Activated T-cell treated with anti-CD3 and anti-CD28 coated beads, Interleukin-2, amount 50 U/mL, for 24 hours (primary cell): ENCODE data around the gene PDE1A.

Experiments
- DNase-seq: peaks from one replicate; pipeline ENCODE4 v3.0.0-alpha.2; 2020
- H3K27ac Mint-ChIP-seq: 2 replicates; pipeline ENCODE4 v1.8.0; 2020; ENCODE audit warnings: mild to moderate bottlenecking, mixed read lengths
- H3K27me3 Mint-ChIP-seq: 2 replicates; pipeline ENCODE4 v1.8.0; 2020; ENCODE audit warnings: mixed read lengths
- H3K36me3 Mint-ChIP-seq: 2 replicates; pipeline ENCODE4 v1.8.0; 2020; ENCODE audit warnings: low read depth, mixed read lengths
- H3K4me1 Mint-ChIP-seq: 2 replicates; pipeline ENCODE4 v1.8.0; 2020; ENCODE audit warnings: low read depth, mixed read lengths
- H3K4me3 Mint-ChIP-seq: 2 replicates; pipeline ENCODE4 v1.8.0; 2020; ENCODE audit warnings: mild to moderate bottlenecking, moderate library complexity, mixed read lengths
- H3K9me3 Mint-ChIP-seq: 2 replicates; pipeline ENCODE4 v1.8.0; 2020; ENCODE audit warnings: mixed read lengths

The PDE1A gene

DNA sequence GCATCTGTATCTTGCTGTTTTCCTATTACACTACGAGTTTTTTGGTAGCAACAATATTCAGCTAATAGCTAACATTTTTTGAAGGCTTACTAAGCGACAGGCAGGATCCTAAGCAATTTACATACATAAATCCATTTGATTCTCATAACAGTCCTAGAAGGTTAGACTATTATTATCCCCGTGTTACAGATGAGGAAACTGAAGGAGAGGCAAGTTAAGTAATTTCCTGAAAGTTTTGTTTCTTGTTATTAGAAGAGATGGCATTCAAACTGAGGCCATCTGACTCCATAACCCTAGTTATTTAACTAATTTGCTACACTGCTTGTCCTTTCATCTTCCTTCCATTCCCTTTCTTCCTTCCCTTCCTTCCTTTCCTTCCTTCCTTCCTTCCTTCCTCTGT lies 68.2 kb downstream of the PDE1A start:
- Mint-ChIP-seq H3K27me3 (no peaks in the 10 kb centered on the region), H3K9me3 (peaks cover 3% of the 10 kb centered on the region), H3K4me1 (no peaks in the 10 kb centered on the region), H3K4me3 (no peak overlapping the region), H3K36me3 (no peaks in the 10 kb centered on the region), H3K27ac (no peak overlapping the region)
- DNase-seq = no peak

DNA sequence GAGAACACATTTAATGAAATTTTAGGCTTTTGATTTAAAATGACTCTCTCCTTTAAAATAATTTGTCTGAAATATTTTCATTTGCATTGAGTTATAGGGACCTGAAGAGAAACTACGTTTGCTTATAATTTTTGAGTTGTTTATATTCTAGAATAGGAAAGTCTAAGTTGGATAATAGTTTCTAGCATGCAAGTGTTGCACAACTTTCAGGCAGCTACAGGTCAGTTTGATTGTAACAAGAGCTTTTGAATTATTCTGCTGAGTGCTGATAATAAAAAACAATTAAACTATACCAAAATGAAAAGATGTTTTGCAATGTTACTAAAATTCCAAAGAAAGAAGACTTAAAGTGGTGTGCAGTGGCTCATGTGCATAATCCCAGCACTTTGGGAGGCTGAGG lies 71.0 kb downstream of the PDE1A start:
- H3K27me3 Mint-ChIP-seq = no peaks in the 10 kb centered on the region
- H3K9me3 Mint-ChIP-seq = no peaks in the 10 kb centered on the region
- no peaks in the 10 kb centered on the region for H3K4me1 Mint-ChIP-seq
- no peak for DNase-seq
- no peaks in the 10 kb centered on the region for H3K36me3 Mint-ChIP-seq
- no peak overlapping the region for H3K4me3 Mint-ChIP-seq
- H3K27ac Mint-ChIP-seq = no peak overlapping the region

DNA sequence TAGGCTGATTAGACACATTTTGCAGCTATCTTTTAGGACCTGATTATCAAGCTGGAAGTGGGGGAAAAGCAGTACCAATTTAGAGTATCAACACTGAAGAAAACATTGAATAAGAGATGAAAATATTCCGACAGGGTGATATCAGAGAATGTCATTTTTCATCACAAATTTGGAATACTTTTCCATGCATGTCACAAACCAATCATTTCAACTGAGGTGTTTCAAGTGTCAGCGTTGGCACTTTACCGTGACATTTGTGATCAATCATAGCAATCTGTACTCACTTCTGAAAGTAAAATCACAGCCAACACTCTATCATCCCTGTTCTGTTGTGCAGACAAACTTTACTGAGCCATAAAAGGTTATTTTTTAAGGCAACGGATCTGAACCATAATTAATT lies 75.4 kb downstream of the PDE1A start:
- no peaks in the 10 kb centered on the region for H3K9me3 Mint-ChIP-seq
- no peak overlapping the region for H3K27ac Mint-ChIP-seq
- DNase-seq = no peak
- no peaks in the 10 kb centered on the region for H3K36me3 Mint-ChIP-seq
- no peaks in the 10 kb centered on the region for H3K27me3 Mint-ChIP-seq
- H3K4me3 Mint-ChIP-seq = no peak overlapping the region
- H3K4me1 Mint-ChIP-seq = no peaks in the 10 kb centered on the region

DNA sequence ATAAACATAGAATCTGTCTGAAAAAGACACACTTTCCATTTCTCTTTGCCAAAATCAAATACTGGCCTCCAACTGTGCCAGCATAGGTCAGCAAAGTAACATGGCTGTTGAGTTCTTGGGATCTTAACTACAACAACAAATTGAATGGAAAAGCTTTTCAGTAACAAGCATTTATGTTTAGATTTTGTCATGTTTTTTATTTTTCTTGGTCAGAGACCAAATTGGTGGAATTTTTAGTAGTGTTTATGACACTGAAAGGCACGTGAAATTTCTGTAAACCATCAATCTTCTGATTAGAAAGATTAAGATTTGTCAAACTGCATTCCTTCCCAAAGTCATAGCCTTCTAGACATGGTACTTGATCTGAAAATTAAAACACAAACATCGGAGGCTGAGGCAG lies 77.6 kb downstream of the PDE1A start:
- no peak for DNase-seq
- H3K27me3 Mint-ChIP-seq = no peaks in the 10 kb centered on the region
- H3K36me3 Mint-ChIP-seq = no peaks in the 10 kb centered on the region
- no peak overlapping the region for H3K27ac Mint-ChIP-seq
- no peaks in the 10 kb centered on the region for H3K9me3 Mint-ChIP-seq
- H3K4me3 Mint-ChIP-seq = no peak overlapping the region
- no peaks in the 10 kb centered on the region for H3K4me1 Mint-ChIP-seq

DNA sequence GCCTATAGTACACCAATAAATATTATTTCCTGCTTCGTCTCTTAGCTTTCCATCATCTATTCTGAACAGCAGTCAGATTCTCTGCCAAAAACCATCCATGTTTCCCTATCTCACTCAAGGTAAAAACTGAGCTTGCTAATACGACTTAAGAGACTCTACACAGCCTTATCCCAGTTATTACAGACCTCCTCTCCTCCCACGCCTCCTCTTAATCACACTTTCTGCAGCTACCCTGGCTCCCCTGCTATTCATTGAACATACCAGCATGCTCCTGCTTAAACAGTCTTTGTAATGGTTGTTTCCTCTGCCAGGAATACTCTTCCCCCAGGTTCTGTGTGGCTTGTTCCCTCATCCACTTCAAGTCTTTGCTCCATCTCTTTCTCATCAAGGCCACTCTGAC lies 81.5 kb downstream of the PDE1A start:
- no peaks in the 10 kb centered on the region for H3K36me3 Mint-ChIP-seq
- no peaks in the 10 kb centered on the region for H3K4me1 Mint-ChIP-seq
- DNase-seq = no peak
- H3K9me3 Mint-ChIP-seq = no peaks in the 10 kb centered on the region
- no peaks in the 10 kb centered on the region for H3K27me3 Mint-ChIP-seq
- H3K4me3 Mint-ChIP-seq = no peak overlapping the region
- no peak overlapping the region for H3K27ac Mint-ChIP-seq

DNA sequence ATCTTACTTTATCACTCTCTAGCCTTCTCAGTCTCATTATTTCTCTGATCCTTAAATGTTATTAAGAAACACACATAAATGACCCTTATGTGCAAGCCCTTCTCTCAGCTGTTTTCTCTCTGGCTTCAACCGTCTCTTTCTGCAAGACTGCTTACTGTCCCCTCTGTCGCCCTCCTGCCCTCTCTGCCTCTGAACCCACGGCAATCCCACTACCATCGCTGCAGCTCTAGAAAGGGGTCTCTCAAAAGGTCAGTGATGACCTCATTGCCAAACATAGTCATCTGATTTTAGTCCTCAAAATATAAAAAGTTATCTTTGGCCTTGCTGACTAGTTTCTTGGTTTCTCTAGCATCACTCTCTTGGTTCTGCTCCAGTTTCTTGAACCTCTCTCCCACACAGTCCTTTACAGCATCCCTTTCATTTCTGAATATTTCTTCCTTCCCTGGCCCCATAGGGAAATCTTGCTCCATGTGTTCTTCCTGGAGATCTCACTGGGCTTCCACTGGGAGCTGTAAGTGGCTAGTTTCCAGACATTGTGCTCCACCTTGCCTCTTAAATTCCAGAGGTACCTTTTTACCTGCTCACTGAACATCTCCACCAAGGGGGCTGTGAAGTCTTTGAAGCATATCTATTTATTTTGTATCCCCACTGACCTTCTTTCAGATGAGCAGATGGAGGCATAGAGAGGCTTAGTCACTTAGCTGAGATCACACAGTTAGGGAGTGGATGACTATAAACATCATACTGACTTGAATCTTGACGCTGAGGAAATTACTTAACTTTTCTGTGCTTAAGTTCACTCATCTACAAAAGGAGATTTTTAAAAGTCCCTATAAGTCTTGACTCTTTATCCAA lies 96.2 kb downstream of the PDE1A start:
- Mint-ChIP-seq H3K4me1 (no peaks in the 10 kb centered on the region), H3K27me3 (no peaks in the 10 kb centered on the region), H3K9me3 (no peaks in the 10 kb centered on the region), H3K27ac (no peak overlapping the region), H3K36me3 (no peaks in the 10 kb centered on the region), H3K4me3 (no peak overlapping the region)
- DNase-seq = no peak

DNA sequence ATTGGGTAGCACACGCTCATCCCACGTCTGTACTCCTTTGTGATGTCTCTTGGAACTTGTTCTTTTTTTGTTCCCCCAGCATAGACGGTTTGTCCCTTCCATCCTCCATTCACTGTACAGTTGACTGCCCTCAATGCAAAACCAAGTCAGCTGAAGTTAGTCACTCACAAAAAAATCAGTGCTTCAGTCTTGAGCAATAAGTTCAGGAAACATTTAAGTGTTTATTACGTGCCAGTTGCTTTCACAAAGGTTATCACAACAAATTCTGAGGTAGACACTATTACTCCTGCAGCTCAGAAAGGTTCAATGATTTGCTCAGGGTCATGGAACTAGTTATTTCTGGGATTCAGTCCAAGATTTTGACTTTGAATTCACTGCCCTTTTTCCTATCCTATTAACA lies 102.2 kb downstream of the PDE1A start:
- Mint-ChIP-seq H3K27me3 (no peaks in the 10 kb centered on the region), H3K4me1 (no peaks in the 10 kb centered on the region), H3K4me3 (no peak overlapping the region), H3K27ac (no peak overlapping the region), H3K9me3 (no peaks in the 10 kb centered on the region), H3K36me3 (no peaks in the 10 kb centered on the region)
- no peak for DNase-seq

DNA sequence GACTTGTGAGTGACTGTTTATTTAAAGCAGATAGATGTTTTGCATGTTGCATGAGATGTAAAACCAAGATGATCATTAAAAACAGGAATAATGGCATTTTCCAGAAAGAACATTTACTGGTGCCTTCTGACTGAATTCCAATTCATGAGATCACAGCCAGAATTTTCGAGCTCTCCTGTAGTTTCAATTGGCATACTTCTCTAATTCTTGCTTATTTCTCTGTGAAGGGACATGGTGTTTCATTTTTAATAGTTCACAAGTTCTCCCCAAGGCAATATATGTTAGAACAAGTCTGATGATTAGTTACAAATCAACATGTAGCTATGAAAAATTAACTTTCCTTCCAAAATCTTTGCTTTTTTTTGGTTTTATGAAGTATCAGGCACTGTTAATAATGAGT lies 105.7 kb downstream of the PDE1A start:
- Mint-ChIP-seq H3K36me3 (no peaks in the 10 kb centered on the region), H3K4me1 (no peaks in the 10 kb centered on the region), H3K9me3 (no peaks in the 10 kb centered on the region), H3K27me3 (no peaks in the 10 kb centered on the region), H3K27ac (no peak overlapping the region), H3K4me3 (no peak overlapping the region)
- no peak for DNase-seq

DNA sequence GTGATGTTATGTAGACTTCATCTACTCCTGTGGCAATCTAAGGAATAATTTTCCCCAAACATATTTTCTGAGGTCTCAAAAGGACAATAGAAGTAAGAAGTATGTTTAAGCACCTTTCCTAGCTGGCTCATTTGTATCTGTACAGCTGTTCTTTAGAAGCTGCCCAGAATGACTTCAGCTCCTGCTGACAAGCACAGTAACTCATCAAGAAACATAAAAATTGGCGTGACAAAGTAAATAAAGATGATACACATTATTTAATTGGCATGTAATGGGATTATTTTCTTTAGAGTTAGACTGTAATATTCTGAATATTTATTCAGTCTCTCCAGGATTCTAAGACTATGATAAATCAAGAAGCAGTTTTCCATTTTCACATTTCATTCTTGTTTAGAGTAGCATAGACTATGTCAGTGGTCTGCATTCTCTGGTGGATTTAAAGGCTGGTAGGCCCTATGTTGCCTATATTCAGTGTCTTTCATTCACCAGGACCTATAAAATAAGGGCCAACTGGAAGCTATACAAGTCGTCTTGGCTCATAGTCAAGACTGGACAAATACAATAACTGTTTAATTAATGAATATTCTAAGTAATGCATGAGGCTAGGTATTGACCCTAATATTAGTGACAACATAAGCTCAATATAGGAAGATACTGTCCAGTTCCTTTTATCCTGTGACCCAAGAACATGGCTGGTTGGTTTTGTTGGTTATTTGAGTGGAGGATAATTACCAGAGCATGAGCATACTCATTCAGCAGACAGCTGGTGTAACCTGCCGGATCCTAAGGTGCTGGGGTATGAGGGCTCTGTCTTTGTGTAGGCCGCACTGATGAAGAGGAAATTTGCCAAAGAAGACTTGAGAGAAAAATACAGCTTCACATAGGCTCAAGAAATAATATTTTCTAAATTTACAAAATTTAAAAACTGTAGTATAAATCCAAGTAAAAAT lies 107.0 kb downstream of the PDE1A start:
- Mint-ChIP-seq H3K4me3 (no peak overlapping the region), H3K27me3 (no peaks in the 10 kb centered on the region), H3K9me3 (no peaks in the 10 kb centered on the region), H3K36me3 (no peaks in the 10 kb centered on the region), H3K4me1 (no peaks in the 10 kb centered on the region), H3K27ac (no peak overlapping the region)
- no peak for DNase-seq

DNA sequence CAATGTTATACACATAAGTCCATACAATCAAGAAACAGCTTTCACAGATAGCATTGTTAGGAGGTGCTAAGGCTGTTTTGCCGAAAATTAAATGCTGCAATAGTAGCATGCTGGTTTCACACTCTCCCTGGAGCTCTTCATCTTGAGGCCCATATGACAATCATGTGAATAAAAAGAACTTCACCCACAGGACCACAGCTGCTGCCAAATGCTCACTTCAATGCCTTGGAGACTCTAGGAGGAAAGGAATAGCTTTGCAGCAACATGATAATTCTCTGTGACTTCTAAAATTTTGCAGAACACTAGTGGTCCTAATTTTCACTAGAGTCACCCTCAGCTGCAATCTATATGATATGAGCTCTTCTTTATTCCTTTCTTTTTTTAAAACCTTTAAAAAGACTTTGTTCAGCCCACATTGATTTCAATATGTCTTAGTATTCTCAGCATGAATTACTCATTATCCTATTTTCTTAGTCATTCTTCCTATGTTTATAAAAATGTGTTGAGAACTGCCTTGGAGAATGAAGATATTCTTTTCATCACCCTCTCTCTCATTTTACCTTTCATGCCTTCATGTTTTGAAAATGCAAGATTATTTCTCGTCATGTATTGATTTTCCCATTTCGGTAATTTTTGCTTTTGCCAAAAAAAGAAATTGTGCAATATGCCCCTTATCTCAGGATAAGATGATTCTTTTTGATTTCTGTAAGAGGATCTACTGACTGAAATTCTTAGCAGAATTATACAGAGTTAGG lies 108.2 kb downstream of the PDE1A start:
- Mint-ChIP-seq H3K36me3 (no peaks in the 10 kb centered on the region), H3K9me3 (no peaks in the 10 kb centered on the region), H3K27me3 (no peaks in the 10 kb centered on the region), H3K4me1 (no peaks in the 10 kb centered on the region), H3K27ac (no peak overlapping the region), H3K4me3 (no peak overlapping the region)
- DNase-seq = no peak

DNA sequence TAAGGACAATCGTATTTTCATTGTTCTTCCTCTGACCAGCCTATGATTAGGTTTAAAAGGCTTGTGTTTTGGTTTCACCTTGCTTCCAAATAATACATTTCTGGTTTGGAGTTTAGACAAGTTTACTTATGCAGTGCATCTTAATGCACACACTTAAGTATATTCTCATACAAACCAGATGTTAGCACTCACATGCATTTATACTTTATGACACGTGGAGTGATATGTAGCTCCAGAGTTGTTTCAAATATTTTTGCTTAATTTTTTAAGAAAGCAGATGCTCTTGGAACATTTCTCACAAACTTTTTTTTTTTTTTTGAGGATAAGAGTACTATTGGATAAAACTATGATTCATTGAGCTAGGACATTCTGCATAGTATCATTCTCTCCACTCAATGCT lies 109.9 kb downstream of the PDE1A start:
- H3K27me3 Mint-ChIP-seq = no peaks in the 10 kb centered on the region
- no peaks in the 10 kb centered on the region for H3K36me3 Mint-ChIP-seq
- H3K27ac Mint-ChIP-seq = no peak overlapping the region
- DNase-seq = no peak
- no peaks in the 10 kb centered on the region for H3K9me3 Mint-ChIP-seq
- H3K4me3 Mint-ChIP-seq = no peak overlapping the region
- no peaks in the 10 kb centered on the region for H3K4me1 Mint-ChIP-seq

DNA sequence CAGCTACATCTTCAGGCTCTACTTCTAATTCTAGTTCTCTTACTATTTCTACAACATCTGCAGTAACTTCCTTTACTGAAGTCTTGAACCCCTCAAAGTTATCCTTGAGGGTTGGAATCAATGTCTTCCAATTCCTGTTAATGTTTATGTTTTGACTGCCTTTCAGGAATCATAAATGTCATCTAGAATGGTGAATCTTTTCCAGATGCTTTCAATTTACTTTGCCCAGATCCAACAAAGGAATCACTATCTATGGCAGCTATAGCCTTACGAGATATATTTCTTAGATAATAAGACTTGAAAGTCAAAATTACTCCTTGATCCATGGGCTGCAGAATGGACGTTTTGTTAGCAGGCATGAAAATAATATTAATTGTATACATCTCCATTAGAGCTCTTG lies 123.9 kb downstream of the PDE1A start:
- Mint-ChIP-seq H3K4me3 (no peak overlapping the region), H3K9me3 (no peaks in the 10 kb centered on the region), H3K4me1 (no peaks in the 10 kb centered on the region), H3K36me3 (no peaks in the 10 kb centered on the region), H3K27me3 (no peaks in the 10 kb centered on the region), H3K27ac (no peak overlapping the region)
- DNase-seq = no peak

DNA sequence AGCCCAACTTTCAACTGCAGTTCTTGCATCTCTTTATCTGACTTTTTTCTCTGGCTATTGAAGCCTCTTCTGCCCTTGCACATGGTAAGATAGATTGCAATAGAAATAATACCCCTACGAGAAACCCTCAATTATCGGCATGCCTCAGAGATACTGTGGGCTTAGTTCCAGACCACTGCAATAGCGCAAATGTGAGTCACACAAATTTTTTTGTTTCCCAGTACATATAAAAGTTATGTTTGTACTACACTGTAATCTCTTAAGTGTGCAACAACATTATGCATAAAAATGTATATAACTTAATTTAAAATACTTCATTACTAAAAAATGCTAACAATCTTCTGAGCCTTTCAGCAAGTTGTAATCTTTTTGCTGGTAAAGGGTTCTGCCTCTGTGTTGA lies 124.7 kb downstream of the PDE1A start:
- H3K4me3 Mint-ChIP-seq = no peak overlapping the region
- no peaks in the 10 kb centered on the region for H3K4me1 Mint-ChIP-seq

DNA sequence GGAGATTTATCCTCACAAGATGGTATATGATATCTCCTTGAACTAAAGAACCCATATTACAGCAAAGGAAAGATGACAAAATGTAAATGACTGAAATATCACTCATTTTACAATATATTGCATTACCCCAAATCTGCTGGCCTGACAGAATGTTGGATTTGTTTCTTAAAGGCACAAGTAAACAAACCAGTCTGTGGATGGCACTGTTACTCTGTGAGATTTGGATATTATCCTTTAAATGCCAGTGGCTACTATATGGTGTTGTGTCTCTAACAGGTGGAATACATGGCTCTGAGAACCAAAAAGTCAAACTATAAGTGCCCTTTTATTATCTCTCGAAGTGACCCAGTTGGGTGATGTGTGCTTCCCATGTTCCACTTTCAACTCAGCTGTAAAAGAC lies 125.7 kb downstream of the PDE1A start:
- DNase-seq = no peak
- Mint-ChIP-seq H3K4me1 (no peaks in the 10 kb centered on the region), H3K36me3 (no peaks in the 10 kb centered on the region), H3K27me3 (no peaks in the 10 kb centered on the region), H3K4me3 (no peak overlapping the region), H3K27ac (no peak overlapping the region), H3K9me3 (no peaks in the 10 kb centered on the region)

More for the DNA sequence above, 124.7 kb downstream of the PDE1A start:
- Mint-ChIP-seq H3K36me3 (no peaks in the 10 kb centered on the region), H3K9me3 (no peaks in the 10 kb centered on the region), H3K27me3 (no peaks in the 10 kb centered on the region), H3K27ac (no peak overlapping the region)
- no peak for DNase-seq
